Loucy (cell line): ENCODE results near the gene PRKCQ.

Source experiments
- H2AFZ ChIP-seq: fragments of 200-600 bp; sonication (generic); 2 replicates; pipeline ENCODE4 v1.6.0; 2016; ENCODE audit warnings: antibody characterized with exemption, mild to moderate bottlenecking, low read length, moderate library complexity
- H3F3A ChIP-seq: fragments of 200-600 bp; 2 replicates; pipeline ENCODE4 v1.6.0; 2016; ENCODE audit warnings: antibody characterized with exemption, low read depth, mild to moderate bottlenecking
- H3K27me3 ChIP-seq: fragments of 200-600 bp; sonication (generic); 2 replicates; pipeline ENCODE4 v1.6.1; 2014; ENCODE audit warnings: low read length, mild to moderate bottlenecking; ENCODE audit not compliant: insufficient read depth, poor library complexity, severe bottlenecking
- H3K36me3 ChIP-seq: fragments of 200-600 bp; sonication (generic); 2 replicates; pipeline ENCODE4 v1.6.1; 2016; ENCODE audit warnings: low read length; ENCODE audit not compliant: insufficient read depth
- H3K4me1 ChIP-seq: fragments of 200-600 bp; sonication (generic); 2 replicates; pipeline ENCODE4 v1.5.1; 2014; ENCODE audit warnings: low read length, mild to moderate bottlenecking; ENCODE audit not compliant: insufficient read depth, poor library complexity, severe bottlenecking
- H3K4me2 ChIP-seq: fragments of 200-600 bp; sonication (generic); 2 replicates; pipeline ENCODE4 v1.6.0; 2014; ENCODE audit warnings: antibody characterized with exemption, low read length, low read depth, mild to moderate bottlenecking; ENCODE audit not compliant: poor library complexity, severe bottlenecking
- H3K4me3 ChIP-seq: fragments of 200-600 bp; sonication (generic); 2 replicates; pipeline ENCODE4 v1.5.1; 2014; ENCODE audit warnings: low read length, mild to moderate bottlenecking, mixed read lengths; ENCODE audit not compliant: poor library complexity, severe bottlenecking
- H3K79me2 ChIP-seq: fragments of 200-600 bp; sonication (generic); 2 replicates; pipeline ENCODE4 v1.6.1; 2014; ENCODE audit warnings: low read length; ENCODE audit not compliant: insufficient read depth
- H3K9ac ChIP-seq: fragments of 200-600 bp; sonication (generic); 2 replicates; pipeline ENCODE4 v1.6.0; 2014; ENCODE audit warnings: mild to moderate bottlenecking, low read depth, low read length, moderate library complexity; ENCODE audit not compliant: poor library complexity, severe bottlenecking
- H3K9me2 ChIP-seq: fragments of 200-600 bp; sonication (generic); replicated peaks from 2 replicates; pipeline ENCODE4 v1.6.1; 2016; ENCODE audit warnings: low read depth, low read length, mixed read lengths
- H3K9me3 ChIP-seq: fragments of 200-600 bp; sonication (generic); 2 replicates; pipeline ENCODE4 v1.6.1; 2014; ENCODE audit warnings: mild to moderate bottlenecking, antibody characterized with exemption, low read length, low read depth; ENCODE audit not compliant: insufficient read depth
- H4K20me1 ChIP-seq: fragments of 200-600 bp; sonication (generic); 2 replicates; pipeline ENCODE4 v1.6.0; 2014; ENCODE audit warnings: antibody characterized with exemption, low read length, mild to moderate bottlenecking; ENCODE audit not compliant: insufficient read depth, poor library complexity, severe bottlenecking
- CTCF ChIP-seq: fragments of 200-600 bp; sonication (generic); conservative IDR thresholded peaks from 2 replicates; pipeline ENCODE4 v1.5.1; 2014; ENCODE audit warnings: mild to moderate bottlenecking, antibody characterized with exemption, low read length
- EZH2phosphoT487 ChIP-seq: fragments of 200-600 bp; IDR thresholded peaks from 2 replicates; pipeline ENCODE4 v1.6.1; 2018; ENCODE audit warnings: antibody characterized with exemption, mild to moderate bottlenecking, moderate library complexity, borderline replicate concordance

Gene PRKCQ

GRCh38 chr10:6569259-6569658, 10.8 kb downstream of the PRKCQ start:
- Histone ChIP-seq H3K27me3 (no peaks in the 10 kb centered on the region), H3K4me3 (no peak overlapping the region), H3K9me3 (no peaks in the 10 kb centered on the region), H3K79me2 (peaks cover 98% of the 10 kb centered on the region), H3F3A (peaks cover 8% of the 10 kb centered on the region; the same call in 1 of the 2 replicates), H3K4me2 (no peak overlapping the region), H3K4me1 (peaks cover 71% of the 10 kb centered on the region), H3K9ac (no peak overlapping the region), H4K20me1 (peaks cover 44% of the 10 kb centered on the region), H2AFZ (no peak overlapping the region), H3K36me3 (0 out of 2 replicates have a peak, but pooled peaks cover 4% of the 10 kb centered on the region), H3K9me2 (no peaks in the 10 kb centered on the region)
- TF ChIP-seq EZH2phosphoT487 = no peak
- TF ChIP-seq CTCF = no peak

DNA sequence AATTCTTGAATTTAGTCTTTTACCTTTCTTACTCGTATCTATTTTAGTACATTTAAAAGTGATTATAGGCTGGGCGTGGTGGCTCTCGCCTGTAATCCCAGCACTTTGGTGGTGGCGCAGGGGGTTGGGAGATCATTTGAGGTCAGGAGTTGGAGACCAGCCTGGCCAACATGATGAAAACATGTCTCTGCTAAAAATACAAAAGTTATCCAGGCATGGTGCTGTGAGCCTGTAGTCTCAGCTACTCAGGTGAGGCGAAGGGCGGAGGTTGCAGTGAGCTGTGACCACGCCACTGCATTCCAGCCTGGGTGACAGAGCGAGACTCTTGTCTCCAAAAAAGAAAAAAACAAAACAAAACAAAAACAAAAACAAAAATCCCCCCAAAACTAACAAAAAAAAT, 12.2 kb downstream of the PRKCQ start:
- Histone ChIP-seq H3K9ac (no peak overlapping the region), H3K4me3 (no peak overlapping the region), H3K9me2 (no peaks in the 10 kb centered on the region), H3K4me1 (peaks cover 71% of the 10 kb centered on the region), H3K9me3 (no peaks in the 10 kb centered on the region), H3K27me3 (no peaks in the 10 kb centered on the region), H3K36me3 (0 out of 2 replicates have a peak, but pooled peaks cover 4% of the 10 kb centered on the region), H2AFZ (no peak overlapping the region), H3K4me2 (no peak overlapping the region), H3F3A (peaks cover 8% of the 10 kb centered on the region; the same call in 1 of the 2 replicates), H3K79me2 (peaks cover 98% of the 10 kb centered on the region), H4K20me1 (peaks cover 49% of the 10 kb centered on the region)
- TF ChIP-seq EZH2phosphoT487 = no peak
- TF ChIP-seq CTCF = no peak

- Histone ChIP-seq H3K27me3 (no peaks in the 10 kb centered on the region), H3K9me2 (no peaks in the 10 kb centered on the region), H3K36me3 (0 out of 2 replicates have a peak, but pooled peaks cover 4% of the 10 kb centered on the region), H3K79me2 (peaks cover 98% of the 10 kb centered on the region), H3K4me1 (peaks cover 75% of the 10 kb centered on the region), H4K20me1 (peaks cover 45% of the 10 kb centered on the region), H3K9me3 (no peaks in the 10 kb centered on the region), H3K4me2 (no peak overlapping the region), H2AFZ (no peak overlapping the region), H3K9ac (no peak overlapping the region), H3F3A (peaks cover 8% of the 10 kb centered on the region; the same call in 1 of the 2 replicates), H3K4me3 (no peak overlapping the region)
- TF ChIP-seq CTCF (no peak), EZH2phosphoT487 (no peak)
Observed at GRCh38 chr10:6567203-6567703, 12.8 kb downstream of the PRKCQ start.
